TTC549 (cell line): Measurements from ENCODE around the gene TMTC2.
"Not testable (repeated sequence)": the region's sequence is repeated elsewhere in the genome, so short reads cannot be mapped to it uniquely, and the experiment has no call there.

Experiments used
- FAIRE-seq: peaks from 2 replicates; lab custom pipeline; 2012; peaks lifted over from hg19 to GRCh38; lab: Jason Lieb, UNC

The TMTC2 gene

DNA sequence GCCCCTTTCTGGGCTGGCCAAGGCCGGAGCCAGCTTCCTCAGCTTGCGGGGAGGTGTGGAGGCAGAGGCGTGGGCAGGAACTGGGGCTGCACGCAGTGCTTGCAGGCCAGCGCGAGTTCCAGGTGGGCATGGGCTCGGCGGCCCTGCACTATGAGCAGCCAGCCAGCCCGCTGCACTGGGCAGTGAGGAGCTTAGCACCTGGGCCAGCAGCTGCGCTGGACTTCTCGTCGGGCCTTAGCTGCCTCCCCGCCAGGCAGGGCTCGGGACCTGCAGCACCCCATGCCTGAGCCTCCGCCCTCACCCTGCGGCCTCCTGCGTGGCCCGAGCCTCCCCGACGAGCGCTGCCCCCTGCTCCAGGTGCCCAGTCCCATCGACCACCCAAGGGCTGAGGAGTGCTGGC, 42.0 kb downstream of the TMTC2 start:
- no peak for FAIRE-seq

DNA sequence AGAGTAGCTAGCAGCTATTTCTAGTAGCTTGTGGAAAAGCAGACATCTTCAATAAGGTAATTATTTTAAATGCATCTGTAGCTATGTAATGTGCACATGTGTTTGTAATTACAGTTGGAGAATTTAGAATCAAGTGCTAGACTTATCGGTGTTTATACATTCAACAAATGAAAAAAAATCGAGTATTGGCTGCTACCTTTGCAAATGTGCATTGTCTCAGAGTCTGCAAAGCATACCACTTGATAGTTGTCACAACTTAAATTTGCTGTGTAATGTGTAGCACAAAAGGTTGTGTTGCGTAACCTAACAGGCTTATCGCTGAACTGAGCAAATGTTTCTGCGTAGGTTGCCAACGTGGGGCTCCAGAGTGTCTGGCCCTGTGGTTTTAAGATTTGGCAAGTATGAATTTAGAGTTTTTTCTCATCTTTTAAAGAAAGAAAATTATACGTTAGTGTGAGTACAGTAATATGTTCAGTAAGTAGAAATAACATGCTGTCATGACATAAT, 44.3 kb downstream of the TMTC2 start:
- no peak for FAIRE-seq

DNA sequence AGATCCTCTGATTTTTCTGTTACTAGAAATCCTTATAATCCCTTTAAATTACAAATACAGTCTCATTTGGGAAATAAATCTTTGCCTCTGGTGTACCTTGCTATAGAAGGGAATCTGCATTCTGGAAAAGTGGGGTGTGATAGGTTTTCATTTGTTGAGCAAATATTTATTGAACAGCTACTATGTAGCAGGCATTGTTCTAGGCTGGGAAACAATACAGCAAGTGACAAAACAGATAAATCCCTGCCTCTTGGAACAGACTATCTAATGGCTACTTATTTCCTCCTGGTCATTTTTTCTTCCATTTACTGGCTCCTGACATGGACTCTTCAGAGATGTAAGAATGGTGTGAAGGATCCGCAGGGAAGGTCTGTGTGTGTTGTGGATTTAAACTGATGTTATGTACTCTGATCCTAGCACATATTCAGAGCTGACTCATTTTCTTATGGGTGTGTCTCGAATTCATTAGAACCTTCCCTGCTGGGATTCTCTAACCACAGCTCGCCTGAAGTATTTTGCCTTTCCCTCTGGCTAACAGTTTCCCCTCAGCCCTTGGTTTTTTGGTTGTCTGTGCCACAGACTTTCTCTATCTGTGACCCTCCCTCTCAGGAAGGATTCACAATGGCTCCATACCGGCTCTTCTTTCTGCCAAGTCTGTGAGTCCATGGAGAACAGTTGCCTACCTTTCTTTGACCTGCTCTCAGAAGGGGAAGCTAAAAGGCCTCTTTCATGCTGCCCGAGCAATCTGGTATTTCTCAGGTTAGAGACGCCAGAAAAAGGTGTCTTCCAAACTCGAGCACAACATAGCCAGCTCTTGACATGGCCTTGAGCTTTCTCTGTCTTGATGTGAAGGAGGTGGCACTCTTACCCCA, 53.7 kb downstream of the TMTC2 start:
- no peak for FAIRE-seq

DNA sequence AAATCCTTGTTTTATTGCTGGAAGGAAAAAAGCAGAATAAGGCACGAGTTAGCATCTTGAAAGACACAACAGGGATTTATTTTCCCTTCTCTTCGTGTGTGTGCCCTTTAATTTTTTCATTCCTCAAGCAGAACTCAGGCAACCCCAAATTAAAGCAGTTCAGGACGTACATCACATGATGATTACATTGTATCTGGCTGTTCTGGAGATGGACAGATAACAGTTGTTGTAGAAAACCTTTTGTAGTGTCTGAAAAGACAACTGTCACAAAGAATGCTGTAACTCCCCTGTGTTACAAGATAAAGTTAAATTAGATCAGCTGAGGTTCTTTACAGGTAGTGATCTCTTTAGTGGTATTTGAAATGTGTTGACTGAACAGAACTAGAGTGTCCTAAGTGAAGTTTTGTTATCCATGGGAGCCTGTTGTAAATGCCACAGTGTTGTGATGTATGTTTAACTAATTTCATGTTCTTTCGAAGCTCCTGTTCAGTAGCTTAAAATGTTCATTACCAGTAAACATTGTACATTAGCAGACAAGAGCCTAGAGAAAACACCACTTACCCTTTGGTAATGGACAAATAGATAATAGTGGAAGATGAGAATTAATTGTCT, 58.5 kb downstream of the TMTC2 start:
- no peak for FAIRE-seq

DNA sequence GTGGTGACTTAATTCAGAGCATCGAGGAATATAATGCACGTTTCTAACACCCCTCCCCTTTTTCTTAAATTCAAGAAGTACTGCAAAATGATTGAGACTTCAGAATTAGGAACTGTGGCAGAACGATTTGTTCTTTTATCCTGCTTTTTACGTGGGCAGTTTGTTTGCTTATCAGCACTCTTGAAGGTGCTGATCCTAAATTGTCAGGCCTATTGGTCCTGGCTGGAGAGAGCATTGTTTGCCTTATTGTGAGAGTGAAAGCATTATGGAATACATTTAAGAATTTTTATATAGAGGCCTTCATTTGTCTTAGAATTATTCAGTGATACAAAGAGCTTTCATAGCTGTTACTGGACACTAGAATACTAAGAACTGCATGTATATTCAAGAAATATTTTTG, 59.1 kb downstream of the TMTC2 start:
- no peak for FAIRE-seq

DNA sequence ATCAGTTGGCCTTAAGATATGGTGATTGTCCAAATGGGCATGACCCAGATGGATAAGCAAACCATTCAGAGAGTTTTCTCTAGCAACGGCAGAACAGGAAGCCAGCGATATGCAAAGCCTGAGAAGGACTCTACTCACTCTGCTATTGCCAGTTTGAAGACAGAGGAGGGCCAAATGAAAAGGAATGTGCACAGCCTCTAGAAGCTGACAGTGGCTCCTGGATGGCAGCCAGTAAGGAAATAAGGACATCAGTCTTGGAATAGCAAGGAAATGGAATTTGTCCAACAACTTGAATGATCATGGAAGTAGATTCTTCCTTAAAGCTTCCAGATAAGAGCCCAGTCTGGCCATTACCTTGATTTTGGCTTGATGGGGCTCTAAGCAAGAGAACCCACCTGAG, 60.0 kb downstream of the TMTC2 start:
- no peak for FAIRE-seq

DNA sequence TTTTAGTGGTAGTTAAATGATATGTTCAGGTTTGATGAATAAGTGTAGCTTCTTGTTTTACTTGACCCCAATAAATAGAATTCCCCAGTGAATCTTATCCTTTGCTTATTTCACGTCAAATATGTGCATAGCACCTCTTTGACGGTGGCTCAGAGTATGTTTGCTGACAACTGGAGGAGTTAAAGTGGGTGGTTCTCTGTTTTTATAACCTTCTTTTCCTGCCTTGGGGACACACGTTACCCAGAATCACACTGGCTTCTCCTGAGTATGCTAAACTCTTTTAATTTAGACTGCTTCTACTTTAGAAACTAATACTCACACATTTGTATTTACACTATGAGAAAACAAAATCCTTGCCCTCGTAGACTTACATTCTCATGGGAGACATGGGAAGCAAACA, 62.3 kb downstream of the TMTC2 start:
- no peak for FAIRE-seq

DNA sequence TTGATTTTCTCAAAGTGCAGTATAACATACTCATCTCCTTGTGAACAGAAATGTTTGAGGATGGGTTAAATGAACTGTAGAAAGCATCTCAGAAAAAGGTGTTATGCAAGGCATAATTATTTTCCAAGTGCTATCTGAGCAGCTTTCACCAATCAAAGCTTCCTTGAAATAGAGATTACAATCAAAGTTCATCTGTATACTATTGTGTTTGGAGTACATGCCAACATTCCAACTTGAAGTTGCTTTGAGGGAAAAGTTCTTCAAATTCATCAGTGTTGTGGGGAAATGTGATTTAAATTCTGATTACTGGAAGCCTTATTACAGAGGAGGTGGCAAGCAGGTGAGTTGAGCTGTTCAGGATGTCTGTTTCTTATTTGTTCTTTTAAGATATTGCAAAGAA, 68.2 kb downstream of the TMTC2 start:
- FAIRE-seq: no peak

DNA sequence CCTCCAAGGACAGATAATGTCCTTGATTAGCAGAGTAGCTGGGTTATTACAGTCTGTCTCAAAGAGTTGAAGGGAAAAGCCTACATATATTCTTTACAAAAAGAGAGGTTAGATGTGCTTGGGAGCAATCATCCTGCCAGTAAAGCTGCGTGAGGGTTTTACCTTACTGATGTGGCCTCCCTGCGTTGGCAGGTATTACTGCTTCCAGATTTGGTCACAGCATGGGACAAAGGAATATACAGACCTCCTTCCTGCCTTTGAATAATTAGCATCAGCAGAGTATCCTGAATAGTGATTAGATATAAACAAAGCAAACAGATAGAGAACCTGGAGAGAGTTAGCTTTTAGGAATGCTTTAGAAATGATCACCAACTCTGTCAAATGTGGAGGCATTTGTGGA, 69.6 kb downstream of the TMTC2 start:
- FAIRE-seq: no peak

DNA sequence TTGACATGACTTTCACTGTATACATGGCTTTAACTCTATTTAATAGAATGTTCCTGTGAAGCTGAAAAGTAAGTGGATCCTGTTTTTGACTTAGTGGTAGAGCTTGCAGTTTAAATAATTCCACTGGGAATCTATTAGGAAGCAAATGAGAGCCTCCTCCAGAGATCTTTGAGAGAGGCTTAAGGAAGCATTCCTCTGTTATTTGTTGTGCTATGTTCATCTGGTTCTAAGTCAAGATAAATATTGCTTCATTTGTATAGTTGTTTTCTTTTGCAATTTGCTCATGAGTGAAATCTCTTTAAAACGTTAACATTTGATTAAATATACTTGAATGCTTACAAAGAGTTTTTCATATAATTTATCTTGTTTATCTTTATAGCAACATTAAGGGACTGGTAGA, 70.4 kb downstream of the TMTC2 start:
- no peak for FAIRE-seq

DNA sequence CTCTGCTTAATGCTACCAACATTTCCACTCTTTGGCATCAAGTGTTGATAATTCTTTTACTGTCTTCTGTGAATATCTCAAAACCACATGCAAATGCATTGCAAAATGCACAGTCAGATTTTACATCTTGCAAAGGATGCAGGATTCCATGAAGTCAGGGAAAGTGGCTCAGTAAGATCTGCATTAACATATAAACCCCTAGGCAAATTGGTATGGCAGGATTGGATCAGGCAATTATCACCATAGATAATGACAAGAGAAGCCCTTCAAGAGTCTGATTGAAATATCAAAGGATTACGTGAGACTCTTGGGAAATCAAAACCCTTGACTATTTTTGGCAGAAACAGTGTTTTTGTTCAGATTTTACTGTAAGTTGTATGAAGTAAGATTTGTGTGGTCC, 71.0 kb downstream of the TMTC2 start:
- no peak for FAIRE-seq

DNA sequence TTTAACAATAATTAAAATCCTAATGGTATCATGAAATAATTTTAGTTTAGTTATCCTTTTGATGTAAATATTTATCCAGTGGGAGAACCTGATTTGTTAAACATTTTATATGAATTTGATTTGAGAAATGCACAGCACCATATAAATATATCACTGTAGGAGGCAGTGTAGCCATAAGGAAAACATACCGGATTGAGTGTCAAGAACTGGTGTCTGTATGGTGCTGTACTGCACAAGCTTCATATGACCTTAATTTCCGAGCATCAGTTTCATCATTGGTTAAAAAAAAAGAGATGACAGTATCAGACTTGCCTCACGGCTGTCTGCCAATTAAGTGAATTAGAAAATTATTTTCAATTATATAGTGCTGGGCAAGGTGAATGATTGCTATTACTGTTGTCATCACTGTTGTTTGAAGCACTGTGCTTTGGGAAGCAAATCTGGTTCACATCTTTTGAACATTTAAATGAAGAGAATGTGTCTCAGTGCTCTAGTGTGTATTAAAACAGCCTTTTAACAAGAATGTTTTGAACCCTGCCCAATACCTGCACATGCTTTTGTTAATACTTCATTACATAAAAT, 72.1 kb downstream of the TMTC2 start:
- no peak for FAIRE-seq

DNA sequence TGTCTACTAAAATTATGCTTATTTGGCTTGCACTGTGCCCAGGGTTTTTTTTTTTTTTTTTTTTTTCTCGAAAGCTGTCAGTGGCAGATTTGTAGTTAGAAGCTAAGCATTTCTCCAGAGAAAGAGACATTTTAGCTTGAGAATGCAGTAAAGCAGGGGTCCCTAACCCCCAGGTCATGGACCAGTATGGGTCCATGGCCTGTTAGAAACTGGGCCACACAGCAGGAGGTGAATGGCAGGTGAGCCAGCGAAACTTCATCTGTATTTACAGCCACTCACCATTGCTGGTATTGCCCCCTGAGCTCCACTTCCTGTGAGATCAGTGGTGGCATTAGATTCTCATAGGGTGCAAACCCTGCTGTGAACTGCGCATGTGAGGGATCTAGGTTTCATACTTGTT, 73.7 kb downstream of the TMTC2 start:
- FAIRE-seq: no peak

DNA sequence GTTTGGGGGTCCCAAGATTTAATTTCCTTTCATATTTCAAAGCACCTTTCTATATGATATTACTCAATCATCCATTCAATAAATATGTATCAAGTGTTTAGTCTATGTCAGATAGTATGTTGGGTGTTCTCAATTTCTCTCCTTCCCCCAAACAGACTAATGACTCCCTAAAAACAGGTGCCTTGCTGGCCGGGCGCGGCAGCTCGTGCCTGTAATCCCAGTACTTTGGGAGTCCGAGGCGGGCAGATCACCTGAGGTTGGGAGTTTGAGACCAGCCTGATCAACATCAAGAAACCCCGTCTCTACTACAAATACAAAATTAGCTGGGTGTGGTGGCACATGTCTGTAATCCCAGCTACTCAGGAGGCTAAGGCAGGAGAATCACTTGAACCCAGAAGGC, 78.5 kb downstream of the TMTC2 start:
- not testable (repeated sequence) for FAIRE-seq

DNA sequence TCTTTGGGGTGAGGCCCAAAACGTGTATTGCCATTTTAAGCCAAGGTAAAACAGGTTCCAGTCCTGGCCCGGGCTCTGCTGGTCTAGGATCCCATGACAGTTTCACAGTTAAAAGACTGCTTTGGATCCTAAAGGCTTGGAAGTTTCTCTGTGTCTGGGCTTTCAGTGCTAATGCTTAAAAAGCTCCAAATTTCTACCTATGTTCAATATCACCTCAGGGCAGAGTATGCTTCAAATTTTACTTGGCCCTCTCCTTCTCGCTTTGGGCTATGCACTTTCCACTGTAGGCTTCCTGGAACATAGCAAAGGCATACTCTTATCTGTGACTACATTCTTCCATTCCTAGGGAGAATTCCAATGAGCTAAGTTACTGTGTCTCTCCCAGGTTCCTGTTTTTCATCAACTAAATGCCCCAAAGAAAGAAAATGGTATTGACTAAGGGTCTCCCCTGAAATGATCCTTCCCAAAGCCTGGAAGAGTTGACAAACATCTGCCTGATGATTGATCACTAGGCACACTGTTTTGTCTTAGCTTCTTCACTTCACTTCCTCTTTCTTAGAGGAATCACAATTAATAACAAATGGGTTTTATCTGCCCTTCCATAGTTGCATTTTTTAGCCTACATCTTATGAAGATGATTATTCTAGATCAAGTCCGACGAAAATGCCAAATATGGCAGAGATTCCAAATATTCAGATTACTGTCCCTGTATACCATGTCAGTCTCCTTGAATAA, 79.4 kb downstream of the TMTC2 start:
- FAIRE-seq: no peak

DNA sequence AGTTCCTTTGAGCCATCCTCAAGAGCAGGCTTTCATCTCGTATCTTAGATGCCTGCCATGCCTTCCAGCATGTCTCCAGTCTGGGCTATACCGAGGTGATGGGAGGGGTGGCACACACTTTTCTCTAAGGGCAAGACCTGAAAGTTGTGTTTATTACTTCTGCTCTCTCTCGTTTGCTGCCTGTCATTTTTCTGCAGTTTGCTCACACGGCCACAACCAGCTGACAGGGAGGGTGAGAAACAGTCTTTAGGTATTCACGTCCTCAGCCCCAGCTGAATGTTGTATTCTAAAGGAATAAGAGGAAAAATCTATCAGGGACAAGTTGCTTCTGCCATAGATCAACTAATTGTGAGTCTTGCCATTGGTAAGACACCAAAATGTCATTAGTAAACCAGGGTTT, 88.0 kb downstream of the TMTC2 start:
- no peak for FAIRE-seq

DNA sequence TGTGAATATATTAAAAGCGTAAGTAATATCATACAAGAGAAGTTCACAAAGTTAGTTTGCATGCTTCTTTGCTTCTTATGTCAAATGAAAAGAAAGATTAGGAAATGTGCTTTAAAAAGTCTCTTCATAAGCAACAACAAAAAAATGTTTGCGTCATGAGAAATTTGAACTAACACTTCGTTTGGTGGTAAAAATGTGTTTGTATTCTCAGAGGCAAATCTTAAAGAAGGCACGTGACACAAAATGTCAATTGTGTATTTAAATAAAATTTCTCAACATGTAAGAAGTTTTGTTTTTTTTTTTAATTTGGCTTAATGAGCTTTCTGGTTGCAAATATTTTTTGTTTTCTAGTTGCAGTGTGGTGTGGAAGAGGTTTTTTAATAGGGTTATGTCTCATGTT, 93.8 kb downstream of the TMTC2 start:
- FAIRE-seq: no peak

DNA sequence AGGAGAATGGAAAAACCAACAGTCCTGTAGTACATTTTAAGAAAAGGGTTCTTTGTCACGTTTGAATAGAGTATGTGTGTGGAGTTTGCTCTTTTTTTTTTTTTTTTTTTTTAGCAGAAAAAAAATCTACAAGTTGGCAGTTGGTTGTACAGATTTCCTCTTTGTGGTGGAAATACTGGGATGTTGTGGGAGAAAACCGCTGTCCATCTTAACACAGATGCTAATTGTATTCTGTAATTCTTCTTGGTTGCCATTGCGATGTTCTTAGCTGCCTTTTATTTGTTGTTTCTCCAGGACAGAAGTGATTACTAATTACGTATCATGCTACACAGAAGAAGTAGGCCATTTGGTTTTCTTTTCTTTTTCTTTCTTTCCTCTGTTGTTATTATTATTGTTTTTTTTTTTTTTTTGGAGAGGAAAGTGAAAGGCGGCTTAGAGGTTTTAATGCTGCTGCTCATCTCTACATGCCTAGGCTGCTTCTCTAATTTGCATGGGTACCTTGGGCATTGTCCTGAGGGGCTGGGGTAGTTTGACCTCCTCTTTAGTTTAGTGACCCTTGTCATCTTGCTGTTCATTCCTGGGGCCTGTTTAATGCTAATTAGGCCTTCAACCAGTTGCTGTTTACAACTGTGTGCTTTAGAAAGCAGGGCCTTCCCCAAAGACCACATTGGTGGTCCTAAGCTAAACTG, 94.7 kb downstream of the TMTC2 start:
- FAIRE-seq: no peak

DNA sequence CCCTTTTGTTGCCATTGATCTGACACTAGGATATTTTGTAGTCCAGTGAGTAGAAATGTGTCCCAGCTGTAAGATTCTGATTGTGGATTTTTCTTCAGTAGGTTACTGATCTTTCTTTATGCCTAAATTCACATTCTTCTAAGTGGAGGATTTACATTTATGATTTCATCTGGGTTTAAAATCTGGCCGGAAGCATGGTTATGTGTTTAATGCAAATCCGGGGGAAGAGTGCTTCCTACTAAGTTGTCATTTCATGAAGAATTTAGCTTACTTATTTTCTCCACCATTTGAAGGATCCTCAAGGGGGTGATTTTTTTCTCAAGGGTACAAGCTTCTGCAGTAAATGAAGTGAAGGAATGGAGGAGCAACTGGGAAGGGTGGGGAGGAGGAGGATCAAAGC, 96.7 kb downstream of the TMTC2 start:
- FAIRE-seq: no peak

DNA sequence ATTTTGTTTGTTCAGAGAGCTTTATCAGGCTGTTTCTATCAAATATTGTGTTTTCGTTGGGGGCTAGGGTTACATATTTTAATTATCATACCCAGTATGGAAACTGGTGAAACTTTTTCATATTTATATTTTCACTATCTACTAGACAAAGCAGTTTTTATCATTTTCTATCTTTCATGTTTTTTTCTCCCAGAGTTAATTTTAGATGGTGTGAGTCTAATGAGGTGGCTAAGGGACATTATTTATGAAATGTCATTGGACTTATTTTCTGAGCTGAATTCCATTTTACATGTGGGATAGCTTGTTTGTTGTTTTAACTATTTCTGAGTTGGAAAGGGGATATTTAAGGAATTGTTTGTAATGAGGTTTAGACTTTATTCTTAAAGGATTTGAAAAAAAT, 100.3 kb downstream of the TMTC2 start:
- FAIRE-seq: no peak

DNA sequence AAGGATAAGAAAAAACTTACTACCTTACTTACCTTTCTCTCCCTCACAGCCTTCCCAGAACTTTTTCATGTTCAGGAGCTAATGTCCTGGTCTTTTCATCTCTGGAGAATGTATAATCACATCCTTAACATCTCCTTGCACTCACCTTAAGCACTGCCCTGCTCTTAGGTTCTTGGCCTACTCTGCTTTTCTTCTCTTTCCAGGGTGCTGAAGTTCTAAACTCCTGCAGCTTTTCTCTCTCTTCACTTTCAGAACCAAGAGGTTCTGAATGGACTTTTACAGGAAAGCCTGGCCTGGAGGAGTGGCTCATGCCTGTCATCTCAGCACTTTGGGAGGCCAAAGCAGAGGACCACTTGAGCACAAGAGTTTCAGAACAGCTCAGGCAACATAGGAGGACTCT, 101.9 kb downstream of the TMTC2 start:
- FAIRE-seq: no peak

DNA sequence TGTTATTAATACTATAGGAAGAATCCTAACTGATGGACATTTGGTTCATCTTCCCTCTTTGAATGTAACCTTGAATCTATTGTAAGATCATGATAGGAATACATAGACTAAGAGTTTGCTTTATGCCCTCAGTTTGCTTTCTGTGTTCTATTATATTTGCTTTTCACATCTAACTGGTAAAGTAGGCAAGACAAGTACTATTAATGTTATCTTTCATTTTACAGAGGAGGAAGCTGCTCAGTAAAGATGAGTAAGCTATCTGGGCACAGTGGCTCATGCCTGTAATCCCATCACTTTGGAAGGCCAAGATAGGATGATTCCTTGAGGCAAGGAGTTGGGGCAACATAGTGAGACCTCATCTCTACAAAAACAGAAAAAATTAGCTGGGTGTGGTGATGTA, 103.0 kb downstream of the TMTC2 start:
- no peak for FAIRE-seq
